ENCODE measurements around the gene FARP1.

DNA sequence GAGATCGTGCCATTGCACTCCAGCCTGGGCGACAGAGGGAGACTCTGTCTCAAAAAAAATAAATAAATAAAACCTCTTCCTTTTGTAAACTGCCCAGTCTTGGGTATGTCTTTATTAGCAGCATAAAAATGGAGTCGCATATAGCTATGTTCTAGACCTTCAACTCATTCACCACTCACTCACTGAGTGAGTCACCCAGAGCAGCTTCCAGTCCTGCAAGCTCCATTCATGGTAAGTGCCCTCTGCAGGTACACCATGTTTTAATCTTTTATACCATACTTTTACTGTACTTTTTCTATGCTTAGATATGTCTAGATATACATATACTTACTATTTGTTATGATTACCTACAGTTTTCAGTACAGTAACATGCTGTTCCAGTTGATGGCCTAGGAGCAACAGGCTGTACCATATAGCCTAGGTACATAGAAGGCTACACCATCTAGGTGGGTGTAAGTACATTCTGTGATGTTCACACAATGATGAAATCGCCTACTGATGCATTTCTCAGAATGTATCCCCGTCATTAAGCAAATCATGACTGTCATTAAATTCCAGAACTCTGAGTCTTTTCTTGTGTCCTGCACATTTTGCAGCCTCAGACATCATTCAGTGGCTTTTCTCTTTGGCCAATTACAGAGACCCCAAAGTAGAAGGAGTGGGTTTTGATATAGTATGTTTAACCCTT, 13.7 kb upstream of the FARP1 start:
- TF ChIP-seq CTCF (IDR thresholded peaks at IDR 0.05): no peak
- TF ChIP-seq EP300 (IDR thresholded peaks at IDR 0.05): no peak
- no peak for TF ChIP-seq POLR2A (IDR thresholded peaks at IDR 0.05)

All from gastroesophageal sphincter (tissue), 3 donors.